PFSK-1 (cell line): ENCODE data around the gene RALY.

Experiments
- FOXP2 ChIP-seq: optimal IDR thresholded peaks from 2 replicates; pipeline ENCODE3; 2011; ENCODE audit warnings: borderline replicate concordance, control low read depth, inconsistent platforms; ENCODE audit not compliant: insufficient read depth; ENCODE audit errors: extremely low read length, extremely low read depth
- POLR2AphosphoS5 ChIP-seq: IDR thresholded peaks from 2 replicates; pipeline ENCODE4 v1.6.1; 2012; ENCODE audit warnings: low read depth, mild to moderate bottlenecking, control low read depth, low read length, moderate library complexity
- SIN3A ChIP-seq: IDR thresholded peaks from 2 replicates; pipeline ENCODE4 v1.6.1; 2012; ENCODE audit warnings: mild to moderate bottlenecking, low read length, moderate library complexity, borderline replicate concordance; ENCODE audit not compliant: insufficient read depth
- TAF1 ChIP-seq: IDR thresholded peaks from 2 replicates; pipeline ENCODE4 v1.6.1; 2012; ENCODE audit warnings: low read length, control low read depth, borderline replicate concordance; ENCODE audit not compliant: insufficient read depth
- TF ChIP-seq, protein P1 (sequence below), 2 experiments: IDR thresholded peaks; 2 replicates each; pipeline versions ENCODE4 v1.6.1 to v1.8.0; 2011 to 2012; ENCODE audit warnings: low read depth in 2 of 2, low read length in 2 of 2, control low read depth in 1 of 2, inconsistent platforms in 1 of 2, mild to moderate bottlenecking in 1 of 2, moderate library complexity in 1 of 2; ENCODE audit not compliant: insufficient read depth in 1 of 2

RALY gene

GRCh38 chr20:34011275-34011674, 17.6 kb downstream of the RALY start:
- TF ChIP-seq, protein P1, sequence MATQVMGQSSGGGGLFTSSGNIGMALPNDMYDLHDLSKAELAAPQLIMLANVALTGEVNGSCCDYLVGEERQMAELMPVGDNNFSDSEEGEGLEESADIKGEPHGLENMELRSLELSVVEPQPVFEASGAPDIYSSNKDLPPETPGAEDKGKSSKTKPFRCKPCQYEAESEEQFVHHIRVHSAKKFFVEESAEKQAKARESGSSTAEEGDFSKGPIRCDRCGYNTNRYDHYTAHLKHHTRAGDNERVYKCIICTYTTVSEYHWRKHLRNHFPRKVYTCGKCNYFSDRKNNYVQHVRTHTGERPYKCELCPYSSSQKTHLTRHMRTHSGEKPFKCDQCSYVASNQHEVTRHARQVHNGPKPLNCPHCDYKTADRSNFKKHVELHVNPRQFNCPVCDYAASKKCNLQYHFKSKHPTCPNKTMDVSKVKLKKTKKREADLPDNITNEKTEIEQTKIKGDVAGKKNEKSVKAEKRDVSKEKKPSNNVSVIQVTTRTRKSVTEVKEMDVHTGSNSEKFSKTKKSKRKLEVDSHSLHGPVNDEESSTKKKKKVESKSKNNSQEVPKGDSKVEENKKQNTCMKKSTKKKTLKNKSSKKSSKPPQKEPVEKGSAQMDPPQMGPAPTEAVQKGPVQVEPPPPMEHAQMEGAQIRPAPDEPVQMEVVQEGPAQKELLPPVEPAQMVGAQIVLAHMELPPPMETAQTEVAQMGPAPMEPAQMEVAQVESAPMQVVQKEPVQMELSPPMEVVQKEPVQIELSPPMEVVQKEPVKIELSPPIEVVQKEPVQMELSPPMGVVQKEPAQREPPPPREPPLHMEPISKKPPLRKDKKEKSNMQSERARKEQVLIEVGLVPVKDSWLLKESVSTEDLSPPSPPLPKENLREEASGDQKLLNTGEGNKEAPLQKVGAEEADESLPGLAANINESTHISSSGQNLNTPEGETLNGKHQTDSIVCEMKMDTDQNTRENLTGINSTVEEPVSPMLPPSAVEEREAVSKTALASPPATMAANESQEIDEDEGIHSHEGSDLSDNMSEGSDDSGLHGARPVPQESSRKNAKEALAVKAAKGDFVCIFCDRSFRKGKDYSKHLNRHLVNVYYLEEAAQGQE (IDR thresholded peaks at IDR 0.05; ENCODE audit: insufficient read depth in 1 of 2, low read depth in 2 of 2, low read length in 2 of 2): no peak
- TF ChIP-seq FOXP2 (no peak), SIN3A (no peak), TAF1 (no peak), POLR2AphosphoS5 (no peak)

GRCh38 chr20:34012330-34012729, 18.6 kb downstream of the RALY start:
- TF ChIP-seq FOXP2 (no peak), TAF1 (no peak), SIN3A (no peak), POLR2AphosphoS5 (no peak)
- TF ChIP-seq, protein P1 (IDR thresholded peaks at IDR 0.05; ENCODE audit: insufficient read depth in 1 of 2, low read depth in 2 of 2, low read length in 2 of 2): no peak

- TF ChIP-seq POLR2AphosphoS5 (no peak), SIN3A (no peak), TAF1 (no peak), FOXP2 (no peak)
- TF ChIP-seq, protein P1 (IDR thresholded peaks at IDR 0.05; ENCODE audit: insufficient read depth in 1 of 2, low read depth in 2 of 2, low read length in 2 of 2): no peak
Measured at GRCh38 chr20:34012735-34013134, 19.0 kb downstream of the RALY start.

DNA sequence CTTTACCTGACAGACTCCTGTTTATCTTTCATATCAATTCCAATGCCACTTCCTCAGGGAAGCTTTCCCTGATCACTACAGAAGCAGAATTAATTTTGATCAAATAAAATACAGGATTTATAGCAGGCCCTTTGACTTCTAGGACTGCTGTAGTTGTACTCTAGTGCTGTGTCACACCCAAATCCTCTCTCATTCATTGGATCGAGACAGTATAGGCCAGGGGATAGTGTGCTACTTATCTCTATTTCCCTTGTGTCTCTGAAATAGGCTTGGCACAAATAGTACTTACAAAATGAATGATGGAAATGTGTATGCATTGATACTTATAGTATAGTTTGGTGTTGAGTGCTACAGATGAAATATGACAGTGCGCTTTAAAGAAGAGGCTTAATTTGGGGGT, 19.8 kb downstream of the RALY start:
- TF ChIP-seq, protein P1 (IDR thresholded peaks at IDR 0.05; ENCODE audit: insufficient read depth in 1 of 2, low read depth in 2 of 2, low read length in 2 of 2): no peak
- TF ChIP-seq TAF1 (no peak), SIN3A (no peak), FOXP2 (no peak), POLR2AphosphoS5 (no peak)

DNA sequence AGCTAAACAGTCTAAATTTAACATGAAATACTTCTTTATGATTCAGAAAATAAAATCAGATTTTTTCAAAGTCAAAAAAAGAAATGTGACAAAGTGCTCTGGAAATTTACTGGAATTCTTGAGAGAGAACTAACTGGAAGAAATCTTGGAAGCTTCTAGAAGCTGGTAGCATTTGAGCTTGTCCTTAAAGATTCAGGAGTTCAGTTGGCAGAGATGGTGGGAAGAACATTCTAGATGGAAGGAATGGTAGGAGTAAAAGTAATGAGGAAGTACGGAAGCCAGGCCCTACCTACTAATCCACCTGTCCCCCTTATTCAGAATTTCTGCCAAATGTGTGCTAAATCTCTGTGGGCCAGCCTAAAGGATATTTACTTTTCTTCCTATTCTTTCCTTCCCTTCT, 21.2 kb downstream of the RALY start:
- TF ChIP-seq POLR2AphosphoS5 (no peak), FOXP2 (no peak), SIN3A (no peak), TAF1 (no peak)
- TF ChIP-seq, protein P1 (IDR thresholded peaks at IDR 0.05; ENCODE audit: insufficient read depth in 1 of 2, low read depth in 2 of 2, low read length in 2 of 2): no peak
